ENCODE data around the gene RBM38. TPM values are rescaled to one million over a fixed set of nuclear protein-coding genes. Genes with fewer than 3 reads are reported as not detected.
"Not testable (repeated sequence)": the region's sequence is repeated elsewhere in the genome, so short reads cannot be mapped to it uniquely, and the experiment has no call there.

The RBM38 gene
- total and polyA plus RNA-seq, 2 of the 4 experiments (the other 2 are of a cell fraction): 5.2 to 11.9 TPM

DNA sequence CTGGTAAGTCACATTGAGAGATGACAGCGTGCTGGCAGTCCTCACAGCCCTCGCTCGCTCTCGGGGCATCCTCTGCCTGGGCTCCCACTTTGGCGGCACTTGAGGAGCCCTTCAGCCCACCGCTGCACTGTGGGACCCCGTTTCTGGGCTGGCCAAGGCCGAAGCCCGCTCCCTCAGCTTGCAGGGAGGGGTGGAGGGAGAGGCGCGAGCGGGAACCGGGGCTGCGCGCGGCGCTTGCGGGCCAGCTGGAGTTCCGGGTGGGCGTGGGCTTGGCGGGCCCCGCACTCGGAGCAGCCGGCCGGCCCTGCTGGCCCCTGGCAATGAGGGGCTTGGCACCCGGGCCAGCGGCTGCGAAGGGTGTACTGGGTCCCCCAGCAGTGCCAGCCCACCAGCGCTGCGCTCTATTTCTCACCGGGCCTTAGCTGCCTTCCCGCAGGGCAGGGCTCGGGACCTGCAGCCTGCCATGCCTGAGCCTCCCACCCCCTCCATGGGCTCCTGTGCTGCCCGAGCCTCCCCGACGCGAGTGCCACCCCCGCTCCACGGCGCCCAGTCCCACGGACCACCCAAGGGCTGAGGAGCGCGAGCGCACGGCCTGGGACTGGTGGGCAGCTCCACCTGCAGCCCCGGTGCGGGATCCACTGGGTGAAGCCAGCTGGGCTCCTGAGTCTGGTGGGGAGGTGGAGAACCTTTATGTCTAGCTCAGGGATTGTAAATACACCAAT, 42.8 kb upstream of the RBM38 start:
- H2AK5ac ChIP-seq (ENCODE audit: low read depth, low read length); H3K27me3 ChIP-seq (ENCODE audit: control insufficient read depth, insufficient read depth, low read length); H2BK120ac ChIP-seq (ENCODE audit: low read depth, low read length); H4K5ac ChIP-seq (ENCODE audit: low read depth, low read length); BruUV-seq (replicated peaks); H3K56ac ChIP-seq (ENCODE audit: extremely low read depth, insufficient read depth, low read length); H2AFZ ChIP-seq (replicated peaks; ENCODE audit: low read length, poor library complexity); CTCF ChIA-PET; DNase-seq; H3K4me2 ChIP-seq (ENCODE audit: low read depth, low read length); H2BK15ac ChIP-seq (ENCODE audit: low read depth, low read length); H2BK20ac ChIP-seq (ENCODE audit: low read depth, low read length); H4K91ac ChIP-seq (ENCODE audit: insufficient read depth, low read depth, low read length); H3K18ac ChIP-seq (ENCODE audit: low read depth, low read length); H3K4me3 ChIP-seq (ENCODE audit: insufficient read depth, low read depth, low read length); dilution Hi-C loops (cut with HindIII; ENCODE audit: low sequenced_read_pairs, unreplicated experiment); POLR2A ChIA-PET (ENCODE audit: unreplicated experiment); H3K27ac ChIP-seq (ENCODE audit: insufficient read depth, low read length); H3K36me3 ChIP-seq (ENCODE audit: control insufficient read depth, insufficient read depth, low read length); ATAC-seq (ENCODE audit: low read depth); intact Hi-C loops (cut with micrococcal nuclease); H3K23ac ChIP-seq (ENCODE audit: low read depth, low read length); H2AK9ac ChIP-seq (replicated peaks; ENCODE audit: low read depth, low read length, poor library complexity); H3K4me1 ChIP-seq (ENCODE audit: control insufficient read depth, insufficient read depth, low read length); H4K8ac ChIP-seq (ENCODE audit: low read depth in 2 of 2, low read length in 2 of 2); H3K14ac ChIP-seq (replicated peaks; ENCODE audit: low read depth, low read length); H3K9me3 ChIP-seq (ENCODE audit: control insufficient read depth, insufficient read depth, low read length); H3K9me1 ChIP-seq (ENCODE audit: insufficient read depth, low read length); H2BK5ac ChIP-seq (ENCODE audit: low read depth, low read length, poor library complexity, severe bottlenecking); H3K4ac ChIP-seq (ENCODE audit: low read depth, low read length); H3K9ac ChIP-seq (ENCODE audit: low read depth, low read length): not testable (repeated sequence)
- in situ Hi-C loops (cut with MboI; ENCODE audit: low sequenced_read_pairs): loop anchor here (5.0 kb wide), 1 partner anchor 796 kb away; no protein-coding TSS in a partner anchor
- Histone ChIP-seq H3K79me1 (ENCODE audit: low read depth in 1 of 2, low read length in 2 of 2) (peaks cover under 1 to 19% of the 10 kb centered on the region in 2 experiments; a peak in 3 of 4 replicates), H4K20me1 (ENCODE audit: insufficient read depth, low read length) (peaks cover 13% of the 10 kb centered on the region)
- WGBS, 2 experiments (ENCODE audit: extremely low coverage in 2 of 2, insufficient read length in 1 of 2): no CpG with 5 or more reads among the region's 47 CpGs

- H2AK5ac ChIP-seq (ENCODE audit: low read depth, low read length); H3K4me3 ChIP-seq (ENCODE audit: insufficient read depth, low read depth, low read length); POLR2A ChIA-PET (ENCODE audit: unreplicated experiment); H3K4me1 ChIP-seq (ENCODE audit: control insufficient read depth, insufficient read depth, low read length); H2AK9ac ChIP-seq (replicated peaks; ENCODE audit: low read depth, low read length, poor library complexity); H3K14ac ChIP-seq (replicated peaks; ENCODE audit: low read depth, low read length); H3K4ac ChIP-seq (ENCODE audit: low read depth, low read length); ATAC-seq (ENCODE audit: low read depth); H3K36me3 ChIP-seq (ENCODE audit: control insufficient read depth, insufficient read depth, low read length); H2AFZ ChIP-seq (replicated peaks; ENCODE audit: low read length, poor library complexity); H3K4me2 ChIP-seq (ENCODE audit: low read depth, low read length); H3K23ac ChIP-seq (ENCODE audit: low read depth, low read length); DNase-seq; H4K5ac ChIP-seq (ENCODE audit: low read depth, low read length); H3K9ac ChIP-seq (ENCODE audit: low read depth, low read length); H2BK5ac ChIP-seq (ENCODE audit: low read depth, low read length, poor library complexity, severe bottlenecking); dilution Hi-C loops (cut with HindIII; ENCODE audit: low sequenced_read_pairs, unreplicated experiment); intact Hi-C loops (cut with micrococcal nuclease); H2BK20ac ChIP-seq (ENCODE audit: low read depth, low read length); BruUV-seq (replicated peaks); H3K27ac ChIP-seq (ENCODE audit: insufficient read depth, low read length); H4K8ac ChIP-seq (ENCODE audit: low read depth in 2 of 2, low read length in 2 of 2); H3K9me3 ChIP-seq (ENCODE audit: control insufficient read depth, insufficient read depth, low read length); H3K56ac ChIP-seq (ENCODE audit: extremely low read depth, insufficient read depth, low read length); H2BK15ac ChIP-seq (ENCODE audit: low read depth, low read length); H3K18ac ChIP-seq (ENCODE audit: low read depth, low read length); H3K27me3 ChIP-seq (ENCODE audit: control insufficient read depth, insufficient read depth, low read length); H3K9me1 ChIP-seq (ENCODE audit: insufficient read depth, low read length); H2BK120ac ChIP-seq (ENCODE audit: low read depth, low read length); H4K91ac ChIP-seq (ENCODE audit: insufficient read depth, low read depth, low read length): not testable (repeated sequence)
- H4K20me1 ChIP-seq (ENCODE audit: insufficient read depth, low read length): peaks cover 14% of the 10 kb centered on the region
- in situ Hi-C loops (cut with MboI; ENCODE audit: low sequenced_read_pairs): loop anchor here (5.0 kb wide), 1 partner anchor 797 kb away; no protein-coding TSS in a partner anchor
- CTCF ChIA-PET: interaction anchor here (0.6 kb wide), 1 partner anchor 828 kb away, joined by 4 read pairs; no protein-coding TSS in a partner anchor
- H3K79me1 ChIP-seq (ENCODE audit: low read depth in 1 of 2, low read length in 2 of 2): peaks cover 7 to 23% of the 10 kb centered on the region in 2 experiments
- 92% methylated on average over 8 of the region's 21 CpGs; no CpG with 5 or more reads in 1 of the 2 experiments for WGBS, 2 experiments (ENCODE audit: extremely low coverage in 2 of 2, insufficient read length in 1 of 2)
These were observed 42.1 kb upstream of the RBM38 start for GRCh38 chr20:57348922-57349574.

All from IMR-90 (cell line).